ENCODE data around the gene FAM13A. TPM values are rescaled to one million over a fixed set of nuclear protein-coding genes. Genes with fewer than 3 reads are reported as not detected.

The FAM13A gene
- total and polyA plus RNA-seq, 2 of the 8 experiments (the other 6 are each of a cell fraction or from before 2014, with no cell fraction given): 7.1 to 16.5 TPM

DNA sequence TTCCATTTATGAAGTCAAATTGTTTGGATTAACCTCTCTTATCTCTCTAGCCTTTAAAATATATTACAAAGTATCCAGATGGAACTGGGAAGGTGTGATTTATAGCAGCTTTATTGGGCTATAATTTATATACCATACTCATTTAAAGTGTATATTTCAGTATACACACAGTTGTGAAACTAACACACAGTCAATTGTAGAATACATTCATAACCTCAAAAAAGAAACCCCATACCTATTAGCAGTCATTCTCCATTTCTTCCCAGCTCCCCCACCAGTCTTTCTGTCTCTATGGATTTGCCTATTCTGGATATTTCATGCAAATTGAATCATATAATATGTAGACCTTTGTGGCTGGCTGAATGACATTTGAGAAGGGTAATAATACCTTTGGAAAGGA is 351.8 kb downstream of the FAM13A start (continued):
- TF ChIP-seq, protein P1, sequence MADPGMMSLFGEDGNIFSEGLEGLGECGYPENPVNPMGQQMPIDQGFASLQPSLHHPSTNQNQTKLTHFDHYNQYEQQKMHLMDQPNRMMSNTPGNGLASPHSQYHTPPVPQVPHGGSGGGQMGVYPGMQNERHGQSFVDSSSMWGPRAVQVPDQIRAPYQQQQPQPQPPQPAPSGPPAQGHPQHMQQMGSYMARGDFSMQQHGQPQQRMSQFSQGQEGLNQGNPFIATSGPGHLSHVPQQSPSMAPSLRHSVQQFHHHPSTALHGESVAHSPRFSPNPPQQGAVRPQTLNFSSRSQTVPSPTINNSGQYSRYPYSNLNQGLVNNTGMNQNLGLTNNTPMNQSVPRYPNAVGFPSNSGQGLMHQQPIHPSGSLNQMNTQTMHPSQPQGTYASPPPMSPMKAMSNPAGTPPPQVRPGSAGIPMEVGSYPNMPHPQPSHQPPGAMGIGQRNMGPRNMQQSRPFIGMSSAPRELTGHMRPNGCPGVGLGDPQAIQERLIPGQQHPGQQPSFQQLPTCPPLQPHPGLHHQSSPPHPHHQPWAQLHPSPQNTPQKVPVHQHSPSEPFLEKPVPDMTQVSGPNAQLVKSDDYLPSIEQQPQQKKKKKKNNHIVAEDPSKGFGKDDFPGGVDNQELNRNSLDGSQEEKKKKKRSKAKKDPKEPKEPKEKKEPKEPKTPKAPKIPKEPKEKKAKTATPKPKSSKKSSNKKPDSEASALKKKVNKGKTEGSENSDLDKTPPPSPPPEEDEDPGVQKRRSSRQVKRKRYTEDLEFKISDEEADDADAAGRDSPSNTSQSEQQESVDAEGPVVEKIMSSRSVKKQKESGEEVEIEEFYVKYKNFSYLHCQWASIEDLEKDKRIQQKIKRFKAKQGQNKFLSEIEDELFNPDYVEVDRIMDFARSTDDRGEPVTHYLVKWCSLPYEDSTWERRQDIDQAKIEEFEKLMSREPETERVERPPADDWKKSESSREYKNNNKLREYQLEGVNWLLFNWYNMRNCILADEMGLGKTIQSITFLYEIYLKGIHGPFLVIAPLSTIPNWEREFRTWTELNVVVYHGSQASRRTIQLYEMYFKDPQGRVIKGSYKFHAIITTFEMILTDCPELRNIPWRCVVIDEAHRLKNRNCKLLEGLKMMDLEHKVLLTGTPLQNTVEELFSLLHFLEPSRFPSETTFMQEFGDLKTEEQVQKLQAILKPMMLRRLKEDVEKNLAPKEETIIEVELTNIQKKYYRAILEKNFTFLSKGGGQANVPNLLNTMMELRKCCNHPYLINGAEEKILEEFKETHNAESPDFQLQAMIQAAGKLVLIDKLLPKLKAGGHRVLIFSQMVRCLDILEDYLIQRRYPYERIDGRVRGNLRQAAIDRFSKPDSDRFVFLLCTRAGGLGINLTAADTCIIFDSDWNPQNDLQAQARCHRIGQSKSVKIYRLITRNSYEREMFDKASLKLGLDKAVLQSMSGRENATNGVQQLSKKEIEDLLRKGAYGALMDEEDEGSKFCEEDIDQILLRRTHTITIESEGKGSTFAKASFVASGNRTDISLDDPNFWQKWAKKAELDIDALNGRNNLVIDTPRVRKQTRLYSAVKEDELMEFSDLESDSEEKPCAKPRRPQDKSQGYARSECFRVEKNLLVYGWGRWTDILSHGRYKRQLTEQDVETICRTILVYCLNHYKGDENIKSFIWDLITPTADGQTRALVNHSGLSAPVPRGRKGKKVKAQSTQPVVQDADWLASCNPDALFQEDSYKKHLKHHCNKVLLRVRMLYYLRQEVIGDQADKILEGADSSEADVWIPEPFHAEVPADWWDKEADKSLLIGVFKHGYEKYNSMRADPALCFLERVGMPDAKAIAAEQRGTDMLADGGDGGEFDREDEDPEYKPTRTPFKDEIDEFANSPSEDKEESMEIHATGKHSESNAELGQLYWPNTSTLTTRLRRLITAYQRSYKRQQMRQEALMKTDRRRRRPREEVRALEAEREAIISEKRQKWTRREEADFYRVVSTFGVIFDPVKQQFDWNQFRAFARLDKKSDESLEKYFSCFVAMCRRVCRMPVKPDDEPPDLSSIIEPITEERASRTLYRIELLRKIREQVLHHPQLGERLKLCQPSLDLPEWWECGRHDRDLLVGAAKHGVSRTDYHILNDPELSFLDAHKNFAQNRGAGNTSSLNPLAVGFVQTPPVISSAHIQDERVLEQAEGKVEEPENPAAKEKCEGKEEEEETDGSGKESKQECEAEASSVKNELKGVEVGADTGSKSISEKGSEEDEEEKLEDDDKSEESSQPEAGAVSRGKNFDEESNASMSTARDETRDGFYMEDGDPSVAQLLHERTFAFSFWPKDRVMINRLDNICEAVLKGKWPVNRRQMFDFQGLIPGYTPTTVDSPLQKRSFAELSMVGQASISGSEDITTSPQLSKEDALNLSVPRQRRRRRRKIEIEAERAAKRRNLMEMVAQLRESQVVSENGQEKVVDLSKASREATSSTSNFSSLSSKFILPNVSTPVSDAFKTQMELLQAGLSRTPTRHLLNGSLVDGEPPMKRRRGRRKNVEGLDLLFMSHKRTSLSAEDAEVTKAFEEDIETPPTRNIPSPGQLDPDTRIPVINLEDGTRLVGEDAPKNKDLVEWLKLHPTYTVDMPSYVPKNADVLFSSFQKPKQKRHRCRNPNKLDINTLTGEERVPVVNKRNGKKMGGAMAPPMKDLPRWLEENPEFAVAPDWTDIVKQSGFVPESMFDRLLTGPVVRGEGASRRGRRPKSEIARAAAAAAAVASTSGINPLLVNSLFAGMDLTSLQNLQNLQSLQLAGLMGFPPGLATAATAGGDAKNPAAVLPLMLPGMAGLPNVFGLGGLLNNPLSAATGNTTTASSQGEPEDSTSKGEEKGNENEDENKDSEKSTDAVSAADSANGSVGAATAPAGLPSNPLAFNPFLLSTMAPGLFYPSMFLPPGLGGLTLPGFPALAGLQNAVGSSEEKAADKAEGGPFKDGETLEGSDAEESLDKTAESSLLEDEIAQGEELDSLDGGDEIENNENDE (IDR thresholded peaks at IDR 0.05; ENCODE audit: insufficient replicate concordance, low read length): no peak
- TF ChIP-seq SIRT6 (IDR thresholded peaks at IDR 0.05; ENCODE audit: low read length): no peak
- TF ChIP-seq CTBP2 (IDR thresholded peaks at IDR 0.05; ENCODE audit: borderline replicate concordance, insufficient read depth, insufficient read length, low read length): no peak
- no peak for TF ChIP-seq HDAC2 (IDR thresholded peaks at IDR 0.05; ENCODE audit: borderline replicate concordance in 1 of 2, low read depth in 2 of 2, low read length in 2 of 2)
- TF ChIP-seq, protein P2, sequence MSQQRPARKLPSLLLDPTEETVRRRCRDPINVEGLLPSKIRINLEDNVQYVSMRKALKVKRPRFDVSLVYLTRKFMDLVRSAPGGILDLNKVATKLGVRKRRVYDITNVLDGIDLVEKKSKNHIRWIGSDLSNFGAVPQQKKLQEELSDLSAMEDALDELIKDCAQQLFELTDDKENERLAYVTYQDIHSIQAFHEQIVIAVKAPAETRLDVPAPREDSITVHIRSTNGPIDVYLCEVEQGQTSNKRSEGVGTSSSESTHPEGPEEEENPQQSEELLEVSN (IDR thresholded peaks at IDR 0.05): no peak
- TF ChIP-seq SIN3A (conservative IDR thresholded peaks at IDR 0.05 in 1 of 2, IDR thresholded peaks at IDR 0.05 in 1 of 2; ENCODE audit: low read depth in 1 of 2, low read length in 2 of 2): no peak
- no peak for TF ChIP-seq CREB1 (IDR thresholded peaks at IDR 0.05)
- TF ChIP-seq CHD2 (IDR thresholded peaks at IDR 0.05; ENCODE audit: low read length): no peak
- TF ChIP-seq NANOG (IDR thresholded peaks at IDR 0.05; ENCODE audit: insufficient read depth, low read depth, low read length, poor library complexity, severe bottlenecking): no peak
- TF ChIP-seq CEBPB (IDR thresholded peaks at IDR 0.05; ENCODE audit: low read depth, low read length): no peak

Data from H1 (cell line).